Measurements from ENCODE around the gene APOBR.

APOBR gene

GRCh38 chr16:28504707-28505404 is 10.4 kb downstream of the APOBR start:
- Histone ChIP-seq H2AFZ (ENCODE audit: low read length) (no peak overlapping the region), H3F3A (ENCODE audit: low read depth) (no peaks in the 10 kb centered on the region), H3K27me3 (ENCODE audit: insufficient read depth, low read length, poor library complexity, severe bottlenecking) (no peaks in the 10 kb centered on the region), H3K9me2 (replicated peaks; ENCODE audit: low read depth, low read length) (no peaks in the 10 kb centered on the region), H3K79me2 (ENCODE audit: insufficient read depth, low read length) (no peaks in the 10 kb centered on the region), H3K4me3 (ENCODE audit: low read length, poor library complexity, severe bottlenecking) (no peak overlapping the region), H3K36me3 (ENCODE audit: insufficient read depth, low read length) (no peaks in the 10 kb centered on the region), H4K20me1 (ENCODE audit: insufficient read depth, low read length, poor library complexity, severe bottlenecking) (no peaks in the 10 kb centered on the region), H3K4me2 (ENCODE audit: low read depth, low read length, poor library complexity, severe bottlenecking) (no peak overlapping the region), H3K9me3 (ENCODE audit: insufficient read depth, low read depth, low read length) (no peaks in the 10 kb centered on the region), H3K9ac (ENCODE audit: low read depth, low read length, poor library complexity, severe bottlenecking) (no peak overlapping the region), H3K4me1 (ENCODE audit: insufficient read depth, low read length, poor library complexity, severe bottlenecking) (no peaks in the 10 kb centered on the region)
- TF ChIP-seq CTCF (conservative IDR thresholded peaks at IDR 0.05; ENCODE audit: low read length) (no peak), EZH2phosphoT487 (IDR thresholded peaks at IDR 0.05; ENCODE audit: borderline replicate concordance) (no peak)

- H2AFZ ChIP-seq (ENCODE audit: low read length): no peak overlapping the region
- no peaks in the 10 kb centered on the region for H3K4me1 ChIP-seq (ENCODE audit: insufficient read depth, low read length, poor library complexity, severe bottlenecking)
- no peak for TF ChIP-seq EZH2phosphoT487 (IDR thresholded peaks at IDR 0.05; ENCODE audit: borderline replicate concordance)
- no peak for TF ChIP-seq CTCF (conservative IDR thresholded peaks at IDR 0.05; ENCODE audit: low read length)
- no peaks in the 10 kb centered on the region for H3K9me2 ChIP-seq (replicated peaks; ENCODE audit: low read depth, low read length)
- no peaks in the 10 kb centered on the region for H4K20me1 ChIP-seq (ENCODE audit: insufficient read depth, low read length, poor library complexity, severe bottlenecking)
- H3K36me3 ChIP-seq (ENCODE audit: insufficient read depth, low read length): no peaks in the 10 kb centered on the region
- H3K27me3 ChIP-seq (ENCODE audit: insufficient read depth, low read length, poor library complexity, severe bottlenecking): no peaks in the 10 kb centered on the region
- H3K4me3 ChIP-seq (ENCODE audit: low read length, poor library complexity, severe bottlenecking): no peak overlapping the region
- no peaks in the 10 kb centered on the region for H3K9me3 ChIP-seq (ENCODE audit: insufficient read depth, low read depth, low read length)
- no peaks in the 10 kb centered on the region for H3F3A ChIP-seq (ENCODE audit: low read depth)
- H3K4me2 ChIP-seq (ENCODE audit: low read depth, low read length, poor library complexity, severe bottlenecking): no peak overlapping the region
- H3K9ac ChIP-seq (ENCODE audit: low read depth, low read length, poor library complexity, severe bottlenecking): no peak overlapping the region
- H3K79me2 ChIP-seq (ENCODE audit: insufficient read depth, low read length): no peaks in the 10 kb centered on the region
Observed at GRCh38 chr16:28505489-28506137, 11.2 kb downstream of the APOBR start.

- Histone ChIP-seq H3K79me2 (ENCODE audit: insufficient read depth, low read length) (no peaks in the 10 kb centered on the region), H3K27me3 (ENCODE audit: insufficient read depth, low read length, poor library complexity, severe bottlenecking) (no peaks in the 10 kb centered on the region), H3K4me1 (ENCODE audit: insufficient read depth, low read length, poor library complexity, severe bottlenecking) (peaks cover 14% of the 10 kb centered on the region), H3K4me2 (ENCODE audit: low read depth, low read length, poor library complexity, severe bottlenecking) (no peak overlapping the region), H3K9ac (ENCODE audit: low read depth, low read length, poor library complexity, severe bottlenecking) (no peak overlapping the region), H3K9me2 (replicated peaks; ENCODE audit: low read depth, low read length) (no peaks in the 10 kb centered on the region), H4K20me1 (ENCODE audit: insufficient read depth, low read length, poor library complexity, severe bottlenecking) (no peaks in the 10 kb centered on the region), H3F3A (ENCODE audit: low read depth) (no peaks in the 10 kb centered on the region), H3K9me3 (ENCODE audit: insufficient read depth, low read depth, low read length) (no peaks in the 10 kb centered on the region), H2AFZ (ENCODE audit: low read length) (no peak overlapping the region; the same call in 1 of the 2 replicates), H3K36me3 (ENCODE audit: insufficient read depth, low read length) (no peaks in the 10 kb centered on the region), H3K4me3 (ENCODE audit: low read length, poor library complexity, severe bottlenecking) (no peak overlapping the region)
- TF ChIP-seq CTCF (conservative IDR thresholded peaks at IDR 0.05; ENCODE audit: low read length): no peak
- TF ChIP-seq EZH2phosphoT487 (IDR thresholded peaks at IDR 0.05; ENCODE audit: borderline replicate concordance): no peak
Observed at GRCh38 chr16:28511031-28511430, 16.6 kb downstream of the APOBR start.

Data from Loucy (cell line).